Lower leg skin (tissue), 3 donors: ENCODE measurements around the gene FGF22.

Experiments used
- CTCF ChIP-seq, 3 donors: fragments of 450-650 bp; IDR thresholded peaks; one replicate each; pipeline ENCODE4 v1.5.1; 2016; ENCODE audit warnings: antibody characterized with exemption in 3 of 3, mild to moderate bottlenecking in 3 of 3, moderate library complexity in 2 of 3
- POLR2A ChIP-seq, 2 donors: fragments of 450-650 bp; IDR thresholded peaks; one replicate each; pipeline ENCODE4 v1.6.1; 2016 to 2017; ENCODE audit warnings: antibody characterized with exemption in 2 of 2, mild to moderate bottlenecking in 1 of 2, moderate library complexity in 1 of 2

- TF ChIP-seq CTCF (IDR thresholded peaks at IDR 0.05) (no peak), POLR2A (IDR thresholded peaks at IDR 0.05) (no peak)
These were observed 15.7 kb upstream of the FGF22 start for GRCh38 chr19:623974-624373.
